Panc1 (cell line): ENCODE results near the gene NR2F1.

ENCODE experiments used
- POLR2AphosphoS5 ChIP-seq: IDR thresholded peaks from 2 replicates; pipeline ENCODE4 v1.6.1; 2012; ENCODE audit warnings: mild to moderate bottlenecking, low read depth, low read length, moderate library complexity
- TCF7L2 ChIP-seq: IDR thresholded peaks from 2 replicates; pipeline ENCODE4 v1.6.1; 2011; ENCODE audit warnings: mild to moderate bottlenecking, low read depth, low read length, inconsistent platforms
- TF ChIP-seq, protein P1 (sequence below): fragments of 450-650 bp; IDR thresholded peaks from 2 replicates; pipeline ENCODE4 v1.5.1; 2017; ENCODE audit warnings: mild to moderate bottlenecking

GRCh38 chr5:93636837-93637236 is 53.8 kb downstream of the NR2F1 start:
- no peak for TF ChIP-seq TCF7L2
- TF ChIP-seq, protein P1, sequence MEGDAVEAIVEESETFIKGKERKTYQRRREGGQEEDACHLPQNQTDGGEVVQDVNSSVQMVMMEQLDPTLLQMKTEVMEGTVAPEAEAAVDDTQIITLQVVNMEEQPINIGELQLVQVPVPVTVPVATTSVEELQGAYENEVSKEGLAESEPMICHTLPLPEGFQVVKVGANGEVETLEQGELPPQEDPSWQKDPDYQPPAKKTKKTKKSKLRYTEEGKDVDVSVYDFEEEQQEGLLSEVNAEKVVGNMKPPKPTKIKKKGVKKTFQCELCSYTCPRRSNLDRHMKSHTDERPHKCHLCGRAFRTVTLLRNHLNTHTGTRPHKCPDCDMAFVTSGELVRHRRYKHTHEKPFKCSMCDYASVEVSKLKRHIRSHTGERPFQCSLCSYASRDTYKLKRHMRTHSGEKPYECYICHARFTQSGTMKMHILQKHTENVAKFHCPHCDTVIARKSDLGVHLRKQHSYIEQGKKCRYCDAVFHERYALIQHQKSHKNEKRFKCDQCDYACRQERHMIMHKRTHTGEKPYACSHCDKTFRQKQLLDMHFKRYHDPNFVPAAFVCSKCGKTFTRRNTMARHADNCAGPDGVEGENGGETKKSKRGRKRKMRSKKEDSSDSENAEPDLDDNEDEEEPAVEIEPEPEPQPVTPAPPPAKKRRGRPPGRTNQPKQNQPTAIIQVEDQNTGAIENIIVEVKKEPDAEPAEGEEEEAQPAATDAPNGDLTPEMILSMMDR = no peak
- no peak for TF ChIP-seq POLR2AphosphoS5
